HuH-7.5 (cell line): ENCODE results near the gene CFAP410.
A peak's percentile ranks its signal among the peaks of the same experiment; 100 is the strongest.

Experiments used
- DNase-seq: peaks from one replicate; pipeline ENCODE4 v3.0.0; 2011; ENCODE audit warnings: low spot score

CFAP410 gene

DNA sequence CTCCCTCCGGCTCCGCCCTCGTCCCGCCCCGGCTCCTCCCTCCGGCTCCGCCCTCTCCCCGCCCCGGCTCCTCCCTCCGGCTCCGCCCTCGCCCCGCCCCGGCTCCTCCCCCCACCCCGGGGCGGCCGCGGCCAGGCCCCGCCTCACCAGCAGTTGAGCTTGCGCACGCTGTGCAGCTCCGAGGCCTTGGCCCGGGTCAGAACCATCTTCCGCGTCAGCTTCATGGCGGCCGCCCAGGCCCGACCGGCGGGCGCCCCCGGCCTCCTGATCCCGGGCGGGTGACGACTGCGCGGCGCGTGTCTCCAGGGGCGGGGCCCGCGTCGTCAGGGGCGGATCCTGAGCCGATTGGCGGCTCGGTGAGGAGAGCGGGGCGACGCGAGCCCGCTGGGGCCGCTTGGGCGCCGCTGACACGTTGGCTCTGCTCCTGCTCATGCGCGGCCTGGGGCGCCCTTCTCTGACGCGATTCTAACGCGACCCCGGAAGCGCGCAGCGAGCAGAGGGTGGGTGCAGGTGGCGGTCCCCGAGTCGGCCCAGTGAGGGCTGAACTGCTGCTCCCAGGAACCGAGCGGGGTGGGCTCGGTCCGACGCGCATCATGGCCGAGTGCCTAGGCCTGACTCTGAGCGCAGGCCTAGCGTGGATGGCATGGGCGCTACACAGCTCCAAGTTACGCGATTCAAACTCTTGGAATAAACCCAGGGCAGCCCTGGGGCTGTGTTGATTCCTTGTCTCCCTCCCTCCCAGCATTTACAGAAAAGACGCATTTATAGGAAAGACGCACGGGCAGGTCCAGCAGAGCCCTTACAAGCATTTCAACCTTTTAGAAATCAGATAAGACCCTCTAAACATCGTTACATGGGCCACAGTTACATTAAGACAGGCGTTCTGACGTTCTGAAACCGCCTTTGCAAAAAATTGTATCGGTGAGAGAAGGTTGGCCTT, at the start of gene CFAP410:
TSS of gene CFAP410 (minus strand) at position 420 of the 940 bp plus-strand sequence. CDS start at position 224, 196 bp downstream.
- peak; percentile 92 for DNase-seq

DNA sequence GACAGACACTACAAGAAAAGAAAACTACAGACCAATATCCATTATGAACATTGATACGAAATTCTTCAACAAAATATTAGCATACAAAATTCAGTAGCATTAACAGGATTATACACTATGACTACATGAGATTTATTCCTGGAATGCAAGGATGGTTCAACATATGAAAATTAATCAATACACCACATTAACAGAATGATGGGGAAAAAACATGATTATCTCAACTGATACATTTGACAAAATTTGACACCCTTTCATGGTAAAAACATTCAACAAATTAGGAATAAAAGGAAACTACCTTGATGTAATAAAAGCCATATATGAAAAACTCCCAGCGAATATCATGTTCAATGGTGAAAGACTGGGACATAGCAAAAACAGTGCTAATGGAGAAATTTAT, 45.8 kb upstream of the CFAP410 start:
- no peak for DNase-seq

DNA sequence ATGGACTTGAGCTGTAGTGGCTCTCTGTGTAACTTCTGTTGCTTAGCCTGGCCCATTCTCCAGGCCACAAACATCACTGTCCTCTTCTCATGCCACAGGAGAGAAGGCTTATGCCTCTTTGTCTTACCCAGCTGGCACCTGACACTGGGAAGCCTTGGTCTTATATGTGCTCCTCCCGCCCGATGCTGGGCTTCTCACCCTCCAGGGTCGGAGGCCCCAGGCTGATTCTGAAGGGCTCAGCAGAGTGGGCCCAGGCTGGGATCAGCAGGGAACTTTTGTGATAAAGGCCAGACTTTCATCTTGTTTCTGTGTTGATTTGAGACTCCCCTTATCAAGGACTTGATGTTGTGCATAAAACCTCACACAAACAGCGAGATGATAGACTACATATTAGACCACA, 44.0 kb upstream of the CFAP410 start:
- no peak for DNase-seq

DNA sequence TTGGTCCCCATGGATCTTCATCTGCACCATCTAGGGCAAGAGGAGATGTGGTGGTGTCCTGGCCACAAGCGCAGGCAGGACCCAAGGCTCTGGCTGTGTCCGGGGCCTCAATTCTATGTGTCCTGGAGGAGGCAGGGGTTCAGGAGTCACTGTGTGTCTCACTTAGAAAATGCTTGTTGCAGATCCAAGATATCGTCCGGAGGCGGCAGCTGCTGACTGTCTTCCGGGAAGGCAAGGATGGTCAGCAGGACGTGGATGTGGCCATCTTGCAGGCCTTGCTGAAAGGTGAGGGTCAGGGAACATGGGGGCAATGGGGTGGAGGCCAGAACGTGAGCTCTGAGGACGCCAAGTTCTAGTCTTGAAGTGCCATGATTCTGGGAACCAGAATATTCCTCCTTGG, 43.3 kb upstream of the CFAP410 start:
- no peak for DNase-seq

DNA sequence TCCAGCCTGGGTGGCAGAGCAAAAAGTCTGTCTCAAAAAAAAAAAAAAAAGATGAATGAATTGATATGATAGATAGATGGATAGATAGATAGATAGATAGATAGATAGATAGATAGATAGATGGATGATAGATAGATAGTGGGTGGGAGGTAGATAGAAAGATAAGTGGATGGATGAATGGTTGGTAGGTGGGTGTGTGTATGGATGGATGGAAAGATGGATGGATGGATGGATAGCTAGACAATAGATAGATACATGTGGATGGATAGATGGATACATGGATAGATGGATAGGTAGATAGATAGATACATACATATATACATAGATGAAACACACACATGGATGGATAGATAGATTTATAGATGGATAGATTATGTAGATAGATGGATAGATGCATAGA, 42.7 kb upstream of the CFAP410 start:
- no peak for DNase-seq

DNA sequence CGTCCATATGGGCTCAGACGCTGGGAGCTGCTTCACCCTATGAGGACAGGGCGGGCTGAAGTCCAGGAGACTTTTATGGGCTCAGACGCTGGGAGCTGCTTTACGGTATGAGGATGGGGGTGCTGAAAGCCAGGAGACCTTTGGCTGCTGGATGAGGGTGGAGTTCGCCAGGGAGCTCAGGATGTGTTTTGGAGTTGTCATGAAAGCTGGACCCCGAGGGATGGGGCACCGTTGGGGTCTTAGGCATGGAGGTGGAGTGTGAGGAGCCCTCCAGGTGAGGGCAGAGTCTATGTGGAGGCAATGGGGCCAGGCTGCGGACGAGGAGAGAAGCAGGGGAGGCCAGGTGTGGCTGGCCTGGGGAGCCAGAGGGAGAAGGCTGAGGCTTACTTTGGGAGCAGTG, 41.7 kb upstream of the CFAP410 start:
- no peak for DNase-seq

DNA sequence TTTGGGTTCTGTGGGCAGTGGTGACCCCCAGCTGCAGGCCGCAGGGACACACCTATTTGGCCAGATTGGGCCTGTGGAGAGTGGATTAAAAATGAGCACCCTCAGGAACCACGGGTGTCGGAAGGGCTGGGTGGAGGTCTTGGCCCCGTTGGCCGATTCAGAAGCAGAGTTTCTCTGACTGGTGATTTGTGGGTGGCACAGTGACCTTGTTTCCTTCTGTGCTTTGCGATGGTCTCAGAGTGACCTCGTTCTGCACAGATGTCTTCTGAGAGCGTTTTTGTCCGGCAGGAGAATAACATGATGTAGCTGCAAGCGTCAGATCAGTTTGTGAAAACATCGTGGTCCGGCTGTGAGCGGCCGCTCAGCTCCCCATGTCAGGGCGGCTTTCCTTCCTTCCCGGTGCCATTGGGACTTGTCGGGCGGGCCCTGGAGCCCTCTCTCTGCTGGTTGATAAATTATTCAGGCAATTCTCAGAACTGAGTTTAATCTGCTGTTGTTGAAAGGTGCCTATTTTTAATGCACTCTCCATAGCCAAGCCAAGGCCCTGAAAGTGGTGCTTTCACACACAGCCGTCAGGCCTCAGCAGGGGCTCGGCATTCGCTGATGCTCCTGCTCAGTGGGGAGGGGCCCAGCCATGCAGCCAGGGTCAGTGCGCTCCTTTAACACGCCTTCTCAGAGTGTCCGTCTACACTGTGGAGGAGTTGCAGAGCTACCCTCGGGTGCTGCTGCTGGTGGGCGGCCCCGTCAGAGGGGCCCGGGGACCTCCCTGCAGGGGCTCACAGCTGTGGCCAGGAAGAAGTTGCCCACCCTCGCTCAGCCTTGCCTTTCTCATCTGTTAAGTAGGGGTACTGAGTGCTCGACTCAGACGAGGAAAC, 41.0 kb upstream of the CFAP410 start:
- no peak for DNase-seq

DNA sequence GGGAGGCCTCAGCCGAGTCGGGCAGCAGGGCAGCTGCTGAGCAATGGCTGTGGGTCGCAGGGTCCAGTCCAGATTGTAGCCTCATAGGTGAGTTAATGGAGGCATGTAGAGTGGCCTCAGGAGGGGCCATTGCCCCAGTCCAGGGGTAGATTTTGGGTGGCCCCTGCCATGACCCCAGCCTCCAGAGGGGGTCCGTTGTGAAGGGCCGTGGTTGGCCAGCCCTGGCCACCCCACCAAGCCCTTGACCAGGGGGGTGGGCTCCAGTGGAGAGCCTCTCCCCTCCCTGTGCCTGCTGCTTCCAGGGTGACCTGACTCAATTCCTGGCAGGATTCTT, 40.3 kb upstream of the CFAP410 start:
- no peak for DNase-seq

DNA sequence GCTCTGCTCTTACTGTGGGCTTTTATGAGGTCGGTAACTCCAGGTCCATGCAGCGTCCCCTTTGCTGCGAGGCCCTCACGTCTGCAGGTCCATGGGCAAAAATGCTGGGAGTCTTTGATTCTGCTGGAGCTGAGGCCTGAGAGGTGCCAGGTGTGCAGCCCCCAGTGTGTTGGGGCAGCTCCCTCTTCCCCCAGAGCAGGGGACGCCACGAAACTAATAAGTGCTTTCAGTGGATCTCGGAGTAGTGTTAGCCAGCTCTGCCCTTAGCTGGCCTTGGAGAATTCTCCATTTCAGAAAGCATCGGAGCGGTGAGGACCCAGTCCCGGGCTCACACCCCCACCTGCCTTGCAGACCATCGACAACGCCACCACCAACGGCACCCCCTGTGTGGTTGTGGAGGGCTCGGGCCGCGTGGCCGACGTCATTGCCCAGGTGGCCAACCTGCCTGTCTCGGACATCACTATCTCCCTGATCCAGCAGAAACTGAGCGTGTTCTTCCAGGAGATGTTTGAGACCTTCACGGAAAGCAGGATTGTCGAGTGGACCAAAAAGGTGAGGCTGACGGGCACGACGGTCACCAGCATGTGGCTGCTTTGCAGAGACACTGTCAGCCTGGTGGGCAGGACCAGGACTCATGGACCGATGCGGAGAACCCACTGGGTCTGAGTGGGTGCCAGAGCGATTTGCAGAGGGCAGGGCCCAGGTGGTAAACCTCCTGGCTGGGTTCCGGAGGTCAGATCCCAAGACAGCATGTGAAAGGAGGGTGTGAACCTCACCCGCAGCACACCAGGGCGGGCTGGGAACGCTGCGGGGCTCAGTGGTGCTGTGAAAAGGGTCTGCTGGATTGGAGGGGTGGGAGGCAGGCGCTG, 39.7 kb upstream of the CFAP410 start:
- DNase-seq: no peak

DNA sequence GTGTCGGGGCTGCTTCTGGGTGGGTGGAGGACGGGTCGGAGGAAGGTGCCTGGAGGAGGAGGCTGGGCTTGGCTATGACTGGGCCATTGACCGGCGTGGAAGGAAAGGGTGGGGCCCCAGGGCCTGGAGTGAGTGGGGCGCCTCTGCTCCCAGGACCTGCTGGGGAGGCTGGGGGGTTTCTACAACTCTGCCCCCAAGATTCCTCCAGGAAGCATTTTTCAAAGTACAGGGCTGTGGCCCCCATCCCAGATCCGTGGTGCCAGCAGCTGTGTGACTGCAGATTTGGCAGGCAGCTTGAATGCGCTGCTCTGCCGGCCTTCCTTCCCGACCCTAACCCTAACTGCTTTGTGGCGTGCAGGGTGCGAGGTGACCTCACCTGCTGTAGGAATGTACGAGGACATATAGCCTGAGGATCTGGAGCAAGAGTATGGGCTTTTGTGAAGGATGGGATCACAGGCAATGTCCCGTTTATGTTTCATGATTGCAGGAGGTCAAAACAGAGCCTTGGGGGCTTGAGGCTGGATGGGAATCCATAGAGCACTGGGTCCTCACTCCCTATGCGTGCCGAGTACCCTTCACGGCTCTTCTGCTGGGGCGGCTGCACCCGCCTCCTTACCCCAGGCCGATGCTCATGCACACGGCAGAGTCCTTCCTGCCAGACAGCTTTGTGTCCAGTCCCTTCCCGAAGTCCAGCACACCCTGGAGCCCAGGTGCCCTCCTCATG, 38.9 kb upstream of the CFAP410 start:
- no peak for DNase-seq

DNA sequence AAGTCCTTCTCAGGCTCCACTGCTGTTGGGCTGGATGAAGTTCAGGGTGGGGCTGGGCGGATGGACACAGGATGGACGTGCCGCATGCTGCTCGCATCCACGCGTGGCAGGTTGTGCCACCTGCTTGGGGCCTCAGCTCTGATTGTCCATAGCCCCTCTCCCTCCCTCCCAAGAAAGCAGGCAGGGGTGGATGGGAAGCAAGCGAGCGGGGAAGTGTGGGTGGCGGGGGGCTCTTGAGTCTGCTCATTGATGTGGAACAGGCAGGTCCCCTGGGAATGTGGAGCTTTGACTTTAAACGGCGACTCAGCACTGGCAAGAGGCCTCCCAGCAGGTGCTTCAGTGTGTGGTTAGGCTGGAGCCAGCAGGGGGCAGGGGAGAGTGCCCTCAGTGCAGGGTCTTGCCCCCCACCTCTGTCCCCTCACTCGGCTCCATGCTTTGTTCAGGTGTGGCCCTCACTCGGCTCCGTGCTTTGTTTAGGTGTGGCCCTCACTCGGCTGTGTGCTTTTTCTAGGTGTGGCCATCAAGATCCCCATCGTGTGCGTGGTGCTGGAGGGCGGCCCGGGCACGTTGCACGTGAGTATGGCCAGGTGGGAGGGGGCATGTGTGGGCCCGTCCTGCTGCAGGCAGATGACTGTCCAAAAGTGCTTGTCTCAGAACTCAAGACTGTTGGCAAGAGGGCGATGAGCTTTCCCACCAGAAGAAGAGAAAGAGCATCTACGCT, 38.2 kb upstream of the CFAP410 start:
- no peak for DNase-seq

DNA sequence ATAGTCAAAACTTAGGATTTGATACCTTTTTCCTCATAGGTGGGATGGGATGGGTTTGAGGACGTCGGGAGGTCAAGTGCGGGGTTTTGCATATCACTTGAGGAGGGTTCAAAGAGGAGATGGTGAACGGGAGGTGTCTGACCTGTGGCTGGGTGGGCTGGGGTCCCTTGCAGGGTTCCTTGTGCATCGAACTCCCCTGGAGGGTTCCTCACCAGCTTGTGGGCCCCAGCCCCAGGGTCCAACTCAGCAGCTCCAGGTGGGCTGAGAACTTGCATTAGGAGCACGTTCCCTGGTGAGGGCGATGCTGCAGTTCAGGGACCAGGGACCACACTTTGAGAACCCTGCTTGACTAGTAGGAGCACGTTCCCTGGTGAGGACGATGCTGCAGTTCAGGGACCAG, 37.4 kb upstream of the CFAP410 start:
- DNase-seq: no peak

DNA sequence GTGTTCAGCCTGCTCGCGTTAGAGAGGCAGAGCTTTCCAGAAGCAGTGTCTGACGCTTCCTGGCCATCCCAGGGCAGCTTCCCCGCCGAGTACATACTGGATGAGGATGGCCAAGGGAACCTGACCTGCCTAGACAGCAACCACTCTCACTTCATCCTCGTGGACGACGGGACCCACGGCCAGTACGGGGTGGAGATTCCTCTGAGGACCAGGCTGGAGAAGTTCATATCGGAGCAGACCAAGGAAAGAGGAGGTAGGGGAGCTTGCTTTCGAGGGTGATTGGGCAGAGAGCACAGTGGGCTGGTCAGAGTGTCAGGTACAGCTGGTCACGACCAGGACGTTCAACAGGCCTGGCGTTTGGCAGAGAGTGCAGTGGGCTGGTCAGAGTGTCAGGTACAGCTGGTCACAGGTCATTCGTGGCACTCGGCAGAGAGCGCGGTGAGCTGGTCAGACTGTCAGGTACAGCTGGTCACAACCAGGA, 36.6 kb upstream of the CFAP410 start:
- DNase-seq: no peak

DNA sequence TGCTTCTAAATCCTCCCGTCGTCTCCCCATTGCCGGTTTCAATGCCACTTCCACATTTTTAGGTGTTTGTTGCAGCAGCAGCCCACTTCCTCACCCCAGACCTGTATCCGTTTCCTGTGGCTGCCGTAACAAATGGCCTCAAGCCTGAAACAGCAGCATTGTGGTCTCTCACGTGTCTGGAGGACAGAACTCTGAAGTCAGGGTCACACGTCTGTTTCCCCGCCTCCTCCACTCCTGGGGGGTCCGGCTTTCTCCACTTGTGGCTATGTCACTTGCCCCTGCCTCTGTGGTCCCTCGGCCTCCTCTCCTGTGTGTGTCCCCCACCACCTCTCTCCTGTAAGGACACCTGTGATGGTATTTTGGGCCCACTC, 36.1 kb upstream of the CFAP410 start:
- no peak for DNase-seq

DNA sequence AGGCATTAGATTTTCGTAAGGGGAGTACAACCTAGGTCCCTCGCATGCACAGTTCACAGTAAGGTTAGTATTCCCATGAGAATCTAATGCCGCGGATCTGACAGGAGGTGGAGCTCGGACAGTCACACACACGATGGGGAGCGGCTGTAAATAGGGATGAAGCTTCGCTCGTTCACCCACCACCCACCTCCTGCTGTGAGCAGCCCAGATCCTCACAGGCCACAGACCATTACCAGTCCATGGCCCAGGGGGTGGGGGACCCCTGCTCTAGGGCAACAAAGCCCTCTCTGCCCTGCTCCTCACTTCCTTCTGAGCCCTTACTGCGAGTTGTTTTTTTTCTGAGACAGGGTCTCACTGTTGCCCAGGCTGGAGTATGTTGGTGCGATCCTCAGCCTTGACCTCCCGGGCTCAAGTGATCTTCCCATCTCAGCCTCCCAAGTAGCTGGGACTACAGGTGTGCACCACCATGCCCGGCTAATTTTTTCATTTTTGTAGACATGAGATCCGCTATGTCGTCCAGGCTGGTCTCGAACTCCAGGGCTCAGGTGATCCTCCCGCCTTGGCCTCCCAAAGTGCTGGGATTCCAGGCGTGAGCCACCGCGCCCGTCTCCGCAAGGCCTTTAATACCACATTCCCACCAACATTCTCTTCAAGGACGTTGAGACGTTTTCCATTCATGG, 35.6 kb upstream of the CFAP410 start:
- no peak for DNase-seq

DNA sequence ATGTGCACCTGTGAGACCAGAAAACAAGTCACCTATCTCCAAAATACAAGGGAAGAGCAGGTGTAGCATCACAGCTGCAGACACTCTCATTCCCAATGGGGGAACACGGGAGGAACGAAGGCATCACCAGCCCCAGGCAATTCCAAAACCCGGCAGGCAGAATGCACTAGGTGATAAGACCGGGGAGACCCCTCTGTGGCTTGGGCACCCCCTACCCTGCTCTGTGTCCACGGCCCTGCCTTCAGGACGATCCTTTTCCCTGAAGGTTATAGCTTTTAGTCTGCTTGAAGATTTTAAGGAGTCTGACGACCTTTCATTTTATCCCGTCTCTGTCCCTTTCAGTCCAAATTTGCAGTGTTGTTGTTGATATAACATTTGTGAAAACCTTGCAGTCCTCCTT, 33.4 kb upstream of the CFAP410 start:
- DNase-seq: no peak

DNA sequence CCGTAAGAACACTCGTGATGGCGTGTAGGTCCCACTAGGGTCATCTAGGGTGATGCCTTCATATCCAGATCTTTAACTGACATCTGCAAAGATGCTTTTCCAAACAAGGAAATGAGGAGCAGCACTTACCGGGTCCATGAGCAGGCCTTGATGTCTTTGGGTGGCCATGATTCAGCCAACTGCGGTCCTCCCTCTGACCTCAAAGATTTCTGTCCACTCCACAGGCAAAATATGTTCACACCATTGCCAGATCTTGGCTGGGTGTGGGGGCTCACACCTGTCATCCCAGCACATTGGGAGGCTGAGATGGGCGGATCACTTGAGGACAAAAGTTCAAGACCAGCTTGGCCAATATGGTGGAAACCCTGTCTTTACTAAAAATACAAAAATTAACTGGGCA, 32.4 kb upstream of the CFAP410 start:
- no peak for DNase-seq

DNA sequence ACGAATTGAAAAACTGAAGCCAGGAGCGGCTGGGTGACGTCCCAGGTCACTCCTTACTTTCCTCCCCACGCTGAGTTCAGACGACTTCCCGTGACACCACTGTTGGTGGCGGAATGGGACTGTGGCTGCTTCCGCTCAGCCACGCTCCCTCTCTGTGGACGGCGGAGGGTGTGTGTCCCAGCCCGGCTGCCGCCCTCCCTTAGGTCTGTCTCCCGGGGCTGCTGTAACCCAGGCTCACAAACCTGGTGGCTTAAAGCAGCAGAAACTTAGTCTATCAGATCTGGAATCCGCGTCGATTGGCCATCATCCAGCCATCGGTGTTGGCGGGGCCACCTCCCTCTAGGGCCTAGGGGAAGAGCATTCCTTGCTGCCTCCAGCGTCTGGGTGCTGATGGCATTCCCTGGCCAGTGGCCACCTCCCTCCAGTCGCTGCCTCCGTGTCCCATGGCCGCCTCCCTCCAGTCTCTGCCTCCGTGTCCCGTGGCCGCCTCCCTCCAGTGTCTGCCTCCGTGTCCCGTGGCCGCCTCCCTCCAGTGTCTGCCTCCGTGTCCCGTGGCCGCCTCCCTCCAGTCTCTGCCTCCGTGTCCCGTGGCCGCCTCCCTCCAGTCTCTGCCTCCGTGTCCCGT, 31.7 kb upstream of the CFAP410 start:
- no peak for DNase-seq

DNA sequence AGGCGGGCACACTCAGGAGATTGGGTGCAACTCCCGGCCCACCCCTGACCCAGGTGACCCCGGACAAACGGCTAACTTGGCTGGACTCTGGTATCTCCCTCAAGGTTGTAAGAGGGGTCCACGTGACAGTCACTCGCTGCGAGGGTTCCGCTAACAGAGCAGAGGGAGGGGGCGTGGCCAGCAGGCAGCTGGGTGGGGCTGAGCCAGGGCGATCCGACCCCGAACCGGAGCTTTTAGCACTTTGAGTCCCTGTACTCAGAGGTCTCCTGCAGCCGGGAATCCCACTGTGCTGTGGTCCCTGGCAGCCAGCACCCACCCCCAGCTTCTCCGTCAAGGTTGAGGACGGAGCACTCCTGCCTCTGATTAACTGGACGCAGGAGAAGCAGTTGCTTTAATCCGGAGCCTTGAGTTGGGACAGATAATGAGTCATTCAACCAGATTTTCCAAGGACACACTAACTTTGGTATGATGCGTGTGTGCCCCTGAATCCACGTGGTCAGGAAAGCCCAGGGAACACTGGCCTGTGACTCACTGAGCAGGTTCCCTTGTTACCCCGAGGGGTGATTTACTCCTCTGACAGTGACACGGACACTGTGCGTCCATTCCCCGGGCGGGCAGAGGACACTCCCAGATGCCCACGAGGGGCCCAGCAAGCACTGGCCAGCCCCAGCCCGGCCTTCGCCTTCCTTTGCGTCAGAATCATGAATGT, 31.0 kb upstream of the CFAP410 start:
- DNase-seq: peak; percentile 40
